Activated CD4-positive, alpha-beta T cell treated with anti-CD3 and anti-CD28 coated beads, Interleukin-2, amount 10 ng/mL, durations not matched to agents 7 days and 5 days (primary cell): ENCODE results near the gene LRRC70. TPM values are rescaled to one million over a fixed set of nuclear protein-coding genes. Genes with fewer than 3 reads are reported as not detected.

Source experiments
- CTCF ChIA-PET: fragments of 350-600 bp; sonication (Branson Sonifier 250); formaldehyde crosslinking; loops from one replicate; lab custom pipeline; 2021; ENCODE audit warnings: antibody characterized with exemption; lab: Charles Lee
- POLR2A ChIA-PET: fragments of 350-600 bp; sonication (Branson Sonifier 250); formaldehyde crosslinking; loops from one replicate; lab custom pipeline; 2021; ENCODE audit warnings: antibody characterized with exemption; lab: Charles Lee
- DNase-seq: peaks from one replicate; pipeline ENCODE4 v3.0.0-alpha.2; 2020
- H3K27ac Mint-ChIP-seq: one replicate; pipeline ENCODE4 v1.8.0; 2021; ENCODE audit warnings: mild to moderate bottlenecking, moderate library complexity, mixed read lengths
- H3K27me3 Mint-ChIP-seq: one replicate; pipeline ENCODE4 v1.8.0; 2021; ENCODE audit warnings: mixed read lengths
- H3K36me3 Mint-ChIP-seq: one replicate; pipeline ENCODE4 v1.8.0; 2021; ENCODE audit warnings: low read depth, mixed read lengths
- H3K4me1 Mint-ChIP-seq: one replicate; pipeline ENCODE4 v1.8.0; 2021; ENCODE audit warnings: mixed read lengths
- H3K4me3 Mint-ChIP-seq: one replicate; pipeline ENCODE4 v1.8.0; 2021; ENCODE audit warnings: mild to moderate bottlenecking, moderate library complexity, mixed read lengths
- H3K9me3 Mint-ChIP-seq: one replicate; pipeline ENCODE4 v1.8.0; 2021; ENCODE audit warnings: mixed read lengths
- total RNA-seq, 2 experiments: library from RNA; stranded (reverse); gene quantifications; one replicate each; pipeline ENCODE4 v1.2.3, GENCODE V29; 2021

The LRRC70 gene
- under 1 TPM; 0.47 to 0.85 TPM for total RNA-seq

- no peaks in the 10 kb centered on the region for H3K27me3 Mint-ChIP-seq
- peaks cover 41% of the 10 kb centered on the region for H3K4me1 Mint-ChIP-seq
- peak within 1 kb of the TSS; percentile 62 for H3K4me3 Mint-ChIP-seq
- no peaks in the 10 kb centered on the region for H3K9me3 Mint-ChIP-seq
- CTCF ChIA-PET, result interaction anchor here (0.6 to 1.5 kb wide), 4 partner anchors 8 to 401 kb away, joined by 3 to 4 read pairs (median 3); no protein-coding TSS in a partner anchor
- POLR2A ChIA-PET, result no interaction called here
- H3K36me3 Mint-ChIP-seq, result peaks cover 14% of the 10 kb centered on the region
- peak within 1 kb of the TSS; percentile 10 for H3K27ac Mint-ChIP-seq
- peak; percentile 64 for DNase-seq
Measured at GRCh38 chr5:62578540-62578939, at the start of gene LRRC70. LRRC70 (plus strand) TSS chr5:62578819; CDS start chr5:62579439, 620 bp downstream.

- no peak overlapping the region for H3K4me3 Mint-ChIP-seq
- no peak for DNase-seq
- ChIA-PET CTCF (no interaction called here), POLR2A (no interaction called here)
- peaks cover 19% of the 10 kb centered on the region for H3K36me3 Mint-ChIP-seq
- no peaks in the 10 kb centered on the region for H3K27me3 Mint-ChIP-seq
- H3K4me1 Mint-ChIP-seq, result no peaks in the 10 kb centered on the region
- no peak overlapping the region for H3K27ac Mint-ChIP-seq
- H3K9me3 Mint-ChIP-seq, result peaks cover 3% of the 10 kb centered on the region
Measured at GRCh38 chr5:62533597-62533996, 45.0 kb upstream of the LRRC70 start.

GRCh38 chr5:62534461-62535236, 44.0 kb upstream of the LRRC70 start:
- H3K4me3 Mint-ChIP-seq, result no peak overlapping the region
- CTCF ChIA-PET, result no interaction called here
- no peak for DNase-seq
- H3K4me1 Mint-ChIP-seq, result no peaks in the 10 kb centered on the region
- no peaks in the 10 kb centered on the region for H3K27me3 Mint-ChIP-seq
- H3K27ac Mint-ChIP-seq, result no peak overlapping the region
- peaks cover 6% of the 10 kb centered on the region for H3K9me3 Mint-ChIP-seq
- H3K36me3 Mint-ChIP-seq, result peaks cover 24% of the 10 kb centered on the region
- POLR2A ChIA-PET, result no interaction called here

GRCh38 chr5:62536232-62536631, 42.4 kb upstream of the LRRC70 start:
- no peak for DNase-seq
- Mint-ChIP-seq H3K9me3 (peaks cover 6% of the 10 kb centered on the region), H3K4me1 (no peaks in the 10 kb centered on the region), H3K36me3 (peaks cover 28% of the 10 kb centered on the region), H3K27me3 (no peaks in the 10 kb centered on the region), H3K4me3 (no peak overlapping the region), H3K27ac (no peak overlapping the region)
- CTCF ChIA-PET, result no interaction called here
- POLR2A ChIA-PET, result no interaction called here

GRCh38 chr5:62536783-62537182, 41.8 kb upstream of the LRRC70 start:
- Mint-ChIP-seq H3K9me3 (peaks cover 6% of the 10 kb centered on the region), H3K27me3 (no peaks in the 10 kb centered on the region), H3K4me3 (no peak overlapping the region), H3K27ac (no peak overlapping the region), H3K36me3 (peaks cover 25% of the 10 kb centered on the region), H3K4me1 (no peaks in the 10 kb centered on the region)
- no peak for DNase-seq
- ChIA-PET CTCF (no interaction called here), POLR2A (no interaction called here)

GRCh38 chr5:62538017-62538942, 40.3 kb upstream of the LRRC70 start:
- Mint-ChIP-seq H3K27me3 (no peaks in the 10 kb centered on the region), H3K27ac (no peak overlapping the region), H3K36me3 (peaks cover 28% of the 10 kb centered on the region), H3K9me3 (peaks cover 6% of the 10 kb centered on the region), H3K4me3 (no peak overlapping the region), H3K4me1 (no peaks in the 10 kb centered on the region)
- POLR2A ChIA-PET, result no interaction called here
- DNase-seq, result no peak
- CTCF ChIA-PET, result no interaction called here

- no peaks in the 10 kb centered on the region for H3K4me1 Mint-ChIP-seq
- DNase-seq, result no peak
- no peaks in the 10 kb centered on the region for H3K27me3 Mint-ChIP-seq
- CTCF ChIA-PET, result interaction anchor here (1.0 kb wide), 1 partner anchor 40 kb away, joined by 4 read pairs; no protein-coding TSS in a partner anchor
- POLR2A ChIA-PET, result no interaction called here
- no peak overlapping the region for H3K4me3 Mint-ChIP-seq
- peaks cover 6% of the 10 kb centered on the region for H3K9me3 Mint-ChIP-seq
- H3K27ac Mint-ChIP-seq, result no peak overlapping the region
- peaks cover 45% of the 10 kb centered on the region for H3K36me3 Mint-ChIP-seq
Measured at GRCh38 chr5:62542720-62543119, 35.9 kb upstream of the LRRC70 start.

- Mint-ChIP-seq H3K4me3 (no peak overlapping the region), H3K4me1 (no peaks in the 10 kb centered on the region), H3K27ac (no peak overlapping the region), H3K27me3 (no peaks in the 10 kb centered on the region), H3K36me3 (peaks cover 27% of the 10 kb centered on the region), H3K9me3 (no peaks in the 10 kb centered on the region)
- CTCF ChIA-PET, result interaction anchor here (1.0 to 1.6 kb wide), 2 partner anchors 14 to 20 kb away, joined by 3 read pairs; no protein-coding TSS in a partner anchor
- POLR2A ChIA-PET, result no interaction called here
- no peak for DNase-seq
Measured at GRCh38 chr5:62547945-62548630, 30.5 kb upstream of the LRRC70 start.

GRCh38 chr5:62550103-62550502, 28.5 kb upstream of the LRRC70 start:
- Mint-ChIP-seq H3K9me3 (no peaks in the 10 kb centered on the region), H3K27me3 (no peaks in the 10 kb centered on the region), H3K4me1 (no peaks in the 10 kb centered on the region), H3K4me3 (no peak overlapping the region), H3K27ac (no peak overlapping the region), H3K36me3 (peaks cover 18% of the 10 kb centered on the region)
- POLR2A ChIA-PET, result no interaction called here
- no peak for DNase-seq
- CTCF ChIA-PET, result interaction anchor here (0.6 kb wide), 1 partner anchor 87 kb away, joined by 3 read pairs; no protein-coding TSS in a partner anchor

GRCh38 chr5:62555930-62556329, 22.7 kb upstream of the LRRC70 start:
- ChIA-PET POLR2A (no interaction called here), CTCF (no interaction called here)
- Mint-ChIP-seq H3K27ac (no peak overlapping the region), H3K9me3 (no peaks in the 10 kb centered on the region), H3K4me1 (no peaks in the 10 kb centered on the region), H3K4me3 (no peak overlapping the region), H3K27me3 (no peaks in the 10 kb centered on the region), H3K36me3 (peaks cover 22% of the 10 kb centered on the region)
- DNase-seq, result no peak

- Mint-ChIP-seq H3K9me3 (no peaks in the 10 kb centered on the region), H3K4me1 (no peaks in the 10 kb centered on the region), H3K27ac (no peak overlapping the region), H3K36me3 (peaks cover 20% of the 10 kb centered on the region), H3K27me3 (no peaks in the 10 kb centered on the region), H3K4me3 (no peak overlapping the region)
- DNase-seq, result no peak
- ChIA-PET POLR2A (no interaction called here), CTCF (no interaction called here)
Measured at GRCh38 chr5:62558941-62559340, 19.7 kb upstream of the LRRC70 start.

- H3K36me3 Mint-ChIP-seq, result peaks cover 26% of the 10 kb centered on the region
- H3K4me3 Mint-ChIP-seq, result no peak overlapping the region
- no peaks in the 10 kb centered on the region for H3K27me3 Mint-ChIP-seq
- CTCF ChIA-PET, result no interaction called here
- no peak overlapping the region for H3K27ac Mint-ChIP-seq
- no peaks in the 10 kb centered on the region for H3K4me1 Mint-ChIP-seq
- POLR2A ChIA-PET, result no interaction called here
- peaks cover 8% of the 10 kb centered on the region for H3K9me3 Mint-ChIP-seq
- DNase-seq, result no peak
Measured at GRCh38 chr5:62560786-62561185, 17.8 kb upstream of the LRRC70 start.
